Measurements from ENCODE around the gene SORCS2. TPM values are rescaled to one million over a fixed set of nuclear protein-coding genes. Genes with fewer than 3 reads are reported as not detected.

The SORCS2 gene
- total RNA-seq, 1 donor from 2014 or later, result 10.9 TPM

DNA sequence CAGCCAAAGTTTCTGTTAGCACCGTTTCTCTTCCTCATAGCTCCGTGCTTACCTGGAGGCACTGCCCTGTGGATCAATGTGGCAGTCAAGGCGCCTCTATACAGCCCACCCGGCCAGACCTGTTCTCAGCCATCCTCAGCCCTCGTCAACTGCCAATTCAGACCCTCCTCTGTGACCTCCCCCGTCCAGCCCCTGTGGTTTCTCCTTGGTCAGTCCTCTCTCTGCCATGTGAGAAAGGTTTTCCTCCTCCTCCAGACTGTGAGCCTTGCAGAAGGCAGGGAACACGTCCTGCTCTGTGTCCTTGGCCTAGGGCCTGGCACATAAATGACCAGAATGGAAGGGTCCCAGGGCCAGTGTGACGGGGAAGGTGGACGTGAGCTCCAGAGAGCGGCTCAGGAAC, 417.0 kb downstream of the SORCS2 start:
- Mint-ChIP-seq H3K4me3 (ENCODE audit: unreplicated experiment) (no peak overlapping the region), H3K9me3 (ENCODE audit: low read depth) (no peaks in the 10 kb centered on the region), H3K27me3 (ENCODE audit: low read depth) (peaks cover 32% of the 10 kb centered on the region), H3K27ac (ENCODE audit: unreplicated experiment) (no peak overlapping the region), H3K36me3 (ENCODE audit: low read depth) (no peaks in the 10 kb centered on the region), H3K4me1 (ENCODE audit: low read depth) (peaks cover 8% of the 10 kb centered on the region)
- TF ChIP-seq, protein P1, sequence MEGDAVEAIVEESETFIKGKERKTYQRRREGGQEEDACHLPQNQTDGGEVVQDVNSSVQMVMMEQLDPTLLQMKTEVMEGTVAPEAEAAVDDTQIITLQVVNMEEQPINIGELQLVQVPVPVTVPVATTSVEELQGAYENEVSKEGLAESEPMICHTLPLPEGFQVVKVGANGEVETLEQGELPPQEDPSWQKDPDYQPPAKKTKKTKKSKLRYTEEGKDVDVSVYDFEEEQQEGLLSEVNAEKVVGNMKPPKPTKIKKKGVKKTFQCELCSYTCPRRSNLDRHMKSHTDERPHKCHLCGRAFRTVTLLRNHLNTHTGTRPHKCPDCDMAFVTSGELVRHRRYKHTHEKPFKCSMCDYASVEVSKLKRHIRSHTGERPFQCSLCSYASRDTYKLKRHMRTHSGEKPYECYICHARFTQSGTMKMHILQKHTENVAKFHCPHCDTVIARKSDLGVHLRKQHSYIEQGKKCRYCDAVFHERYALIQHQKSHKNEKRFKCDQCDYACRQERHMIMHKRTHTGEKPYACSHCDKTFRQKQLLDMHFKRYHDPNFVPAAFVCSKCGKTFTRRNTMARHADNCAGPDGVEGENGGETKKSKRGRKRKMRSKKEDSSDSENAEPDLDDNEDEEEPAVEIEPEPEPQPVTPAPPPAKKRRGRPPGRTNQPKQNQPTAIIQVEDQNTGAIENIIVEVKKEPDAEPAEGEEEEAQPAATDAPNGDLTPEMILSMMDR (IDR thresholded peaks at IDR 0.05), result no peak
- DNase-seq (ENCODE audit: low spot score), result no peak

DNA sequence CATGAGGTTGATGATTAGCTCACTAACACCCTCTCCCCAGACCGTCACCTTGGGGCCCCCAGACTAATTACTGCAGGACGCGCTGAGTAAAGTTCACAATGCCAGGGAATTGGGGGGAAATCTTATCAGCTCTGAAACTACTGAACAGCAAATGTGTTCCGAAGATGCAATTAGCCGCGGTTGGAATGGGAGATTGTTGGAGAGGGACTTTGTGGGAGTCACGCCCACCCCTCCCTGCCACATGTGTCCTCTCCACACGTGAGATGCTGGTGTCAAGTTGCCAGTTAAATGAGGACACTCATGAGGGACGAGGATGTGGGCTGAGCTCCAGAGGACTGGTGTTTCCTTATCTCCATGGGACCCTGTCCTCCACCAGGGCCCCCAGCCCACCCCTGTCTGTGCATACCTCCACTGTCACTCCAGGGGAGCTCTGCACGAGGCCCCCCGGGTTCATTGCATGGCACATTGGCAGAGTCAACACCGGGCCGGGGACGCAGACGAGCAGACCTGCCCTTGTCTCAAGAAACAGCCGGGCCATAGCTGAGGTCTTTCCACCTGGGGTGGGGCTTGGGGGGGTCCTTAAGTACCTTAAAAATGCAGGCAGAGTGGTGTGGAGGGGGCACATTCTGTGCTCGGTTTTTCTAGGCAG, 417.8 kb downstream of the SORCS2 start:
- peaks cover 8% of the 10 kb centered on the region for H3K4me1 Mint-ChIP-seq (ENCODE audit: low read depth)
- H3K4me3 Mint-ChIP-seq (ENCODE audit: unreplicated experiment), result no peak overlapping the region
- no peak for DNase-seq (ENCODE audit: low spot score)
- no peak overlapping the region for H3K27ac Mint-ChIP-seq (ENCODE audit: unreplicated experiment)
- no peaks in the 10 kb centered on the region for H3K36me3 Mint-ChIP-seq (ENCODE audit: low read depth)
- TF ChIP-seq, protein P1 (IDR thresholded peaks at IDR 0.05), result no peak
- no peaks in the 10 kb centered on the region for H3K9me3 Mint-ChIP-seq (ENCODE audit: low read depth)
- H3K27me3 Mint-ChIP-seq (ENCODE audit: low read depth), result peaks cover 29% of the 10 kb centered on the region

DNA sequence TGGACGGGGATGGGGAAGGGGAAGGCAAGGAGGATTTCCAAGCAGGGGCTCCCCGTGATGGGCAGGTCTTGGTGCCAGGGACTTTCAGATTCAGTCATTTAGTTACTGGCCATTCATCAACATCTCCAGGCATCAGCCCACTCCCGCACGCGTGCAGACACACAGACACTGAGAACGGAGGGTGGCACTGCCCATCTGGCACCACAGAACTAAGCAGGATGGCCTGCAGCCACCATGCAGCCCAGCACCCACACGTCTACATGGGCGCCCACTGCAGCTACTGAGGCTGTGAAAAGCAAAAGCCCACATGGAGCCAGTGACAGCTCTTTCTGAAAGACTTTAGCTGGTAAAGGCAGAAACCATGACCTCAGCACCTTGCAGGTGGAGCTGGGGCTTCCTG, 418.5 kb downstream of the SORCS2 start:
- TF ChIP-seq, protein P1 (IDR thresholded peaks at IDR 0.05), result no peak
- H3K36me3 Mint-ChIP-seq (ENCODE audit: low read depth), result no peaks in the 10 kb centered on the region
- H3K27ac Mint-ChIP-seq (ENCODE audit: unreplicated experiment), result no peak overlapping the region
- no peak for DNase-seq (ENCODE audit: low spot score)
- H3K4me3 Mint-ChIP-seq (ENCODE audit: unreplicated experiment), result no peak overlapping the region
- H3K9me3 Mint-ChIP-seq (ENCODE audit: low read depth), result no peaks in the 10 kb centered on the region
- peaks cover 33% of the 10 kb centered on the region for H3K27me3 Mint-ChIP-seq (ENCODE audit: low read depth)
- H3K4me1 Mint-ChIP-seq (ENCODE audit: low read depth), result peaks cover 8% of the 10 kb centered on the region

DNA sequence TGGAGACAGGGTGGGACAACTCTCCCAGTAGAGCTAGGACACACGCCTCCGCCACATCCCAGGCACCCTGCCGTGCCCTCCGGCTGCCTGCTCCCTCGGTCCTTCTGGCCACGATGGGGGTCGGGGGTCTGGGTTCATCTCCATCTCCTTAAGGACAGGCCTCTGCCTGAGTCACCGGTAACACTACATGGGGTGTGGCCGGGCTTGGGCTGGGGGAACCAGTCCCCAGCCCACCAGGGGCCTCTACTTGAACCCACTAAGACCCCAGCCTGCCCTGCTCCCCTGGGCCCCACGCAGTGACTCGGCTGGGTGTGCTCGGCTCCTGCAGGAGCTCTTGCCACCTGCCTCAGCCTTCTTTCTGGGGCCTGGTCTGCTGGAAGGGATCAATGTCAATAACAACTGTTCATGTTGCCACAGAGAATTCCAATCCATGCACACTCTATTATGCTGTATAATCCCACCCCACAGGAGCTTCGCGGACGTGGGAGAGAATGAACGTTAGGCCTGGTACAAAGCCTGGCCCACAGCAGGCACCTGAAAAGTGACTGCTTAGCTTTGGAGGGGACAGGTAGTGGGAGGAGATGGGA, 420.1 kb downstream of the SORCS2 start:
- DNase-seq (ENCODE audit: low spot score), result no peak
- peaks cover 32% of the 10 kb centered on the region for H3K27me3 Mint-ChIP-seq (ENCODE audit: low read depth)
- no peak overlapping the region for H3K27ac Mint-ChIP-seq (ENCODE audit: unreplicated experiment)
- TF ChIP-seq, protein P1 (IDR thresholded peaks at IDR 0.05), result no peak
- H3K4me3 Mint-ChIP-seq (ENCODE audit: unreplicated experiment), result no peak overlapping the region
- H3K9me3 Mint-ChIP-seq (ENCODE audit: low read depth), result no peaks in the 10 kb centered on the region
- H3K36me3 Mint-ChIP-seq (ENCODE audit: low read depth), result no peaks in the 10 kb centered on the region
- peaks cover 5% of the 10 kb centered on the region for H3K4me1 Mint-ChIP-seq (ENCODE audit: low read depth)

DNA sequence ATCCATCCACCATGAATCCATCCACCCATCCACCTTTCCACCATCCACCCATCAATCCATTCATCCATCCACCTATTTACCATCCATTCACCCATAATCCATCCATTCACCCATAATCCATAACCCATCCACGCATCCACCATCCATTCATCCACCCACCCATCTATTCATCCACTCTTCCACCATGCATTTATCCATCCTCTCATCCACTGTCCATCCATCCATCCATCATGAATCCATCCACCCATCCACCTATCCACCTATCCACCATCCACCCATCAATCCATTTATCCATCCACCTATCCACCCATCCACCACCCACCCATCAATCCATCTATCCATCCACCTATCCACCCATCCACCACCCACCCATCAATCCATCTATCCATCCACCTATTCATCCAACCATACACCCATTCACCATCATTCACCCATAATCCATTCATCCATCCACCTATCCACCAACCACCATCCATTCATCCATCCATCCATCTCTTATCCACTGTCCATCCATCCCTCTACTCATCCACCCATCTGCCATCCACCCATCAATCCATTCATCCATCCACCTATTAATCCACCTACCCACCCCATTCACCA, 422.1 kb downstream of the SORCS2 start:
- H3K9me3 Mint-ChIP-seq (ENCODE audit: low read depth), result no peaks in the 10 kb centered on the region
- no peak overlapping the region for H3K27ac Mint-ChIP-seq (ENCODE audit: unreplicated experiment)
- no peaks in the 10 kb centered on the region for H3K4me1 Mint-ChIP-seq (ENCODE audit: low read depth)
- H3K36me3 Mint-ChIP-seq (ENCODE audit: low read depth), result no peaks in the 10 kb centered on the region
- TF ChIP-seq, protein P1 (IDR thresholded peaks at IDR 0.05), result no peak
- no peak for DNase-seq (ENCODE audit: low spot score)
- peaks cover 40% of the 10 kb centered on the region for H3K27me3 Mint-ChIP-seq (ENCODE audit: low read depth)
- H3K4me3 Mint-ChIP-seq (ENCODE audit: unreplicated experiment), result no peak overlapping the region

Data from chondrocyte (in vitro differentiated cells).